GM19468 (cell line): Measurements from ENCODE around the gene PTPRT.

ENCODE experiments used
- ATAC-seq: cut with Tn5 transposase; IDR thresholded peaks from one replicate; pipeline ENCODE4 v1.9.1; 2021; ENCODE audit warnings: mild to moderate bottlenecking, moderate library complexity, moderate number of reproducible peaks; ENCODE audit not compliant: unreplicated experiment; ENCODE audit errors: extremely low read depth

PTPRT gene

GRCh38 chr20:42752620-42753019, 437.1 kb downstream of the PTPRT start:
- ATAC-seq: no peak

- no peak for ATAC-seq
Measured at GRCh38 chr20:42749556-42749955, 440.1 kb downstream of the PTPRT start.

GRCh38 chr20:42747765-42748411, 441.8 kb downstream of the PTPRT start:
- no peak for ATAC-seq

GRCh38 chr20:42744756-42745465, 444.8 kb downstream of the PTPRT start:
- ATAC-seq: no peak

- ATAC-seq: no peak
Measured at GRCh38 chr20:42742926-42743325, 446.8 kb downstream of the PTPRT start.

- no peak for ATAC-seq
Measured at GRCh38 chr20:42741906-42742305, 447.8 kb downstream of the PTPRT start.

- ATAC-seq: no peak
Measured at GRCh38 chr20:42740226-42740870, 449.4 kb downstream of the PTPRT start.

- ATAC-seq: no peak
Measured at GRCh38 chr20:42739683-42740082, 450.0 kb downstream of the PTPRT start.

- ATAC-seq: no peak
Measured at GRCh38 chr20:42735539-42735938, 454.2 kb downstream of the PTPRT start.

- ATAC-seq: no peak
Measured at GRCh38 chr20:42734660-42735368, 454.9 kb downstream of the PTPRT start.

GRCh38 chr20:42721923-42722322, 467.8 kb downstream of the PTPRT start:
- ATAC-seq: no peak

GRCh38 chr20:42714298-42715141, 475.2 kb downstream of the PTPRT start:
- ATAC-seq: no peak

GRCh38 chr20:42708266-42708665, 481.4 kb downstream of the PTPRT start:
- ATAC-seq: no peak

GRCh38 chr20:42706759-42707158, 482.9 kb downstream of the PTPRT start:
- no peak for ATAC-seq

GRCh38 chr20:42705550-42705949, 484.2 kb downstream of the PTPRT start:
- ATAC-seq: no peak

- no peak for ATAC-seq
Measured at GRCh38 chr20:42703744-42704143, 486.0 kb downstream of the PTPRT start.

GRCh38 chr20:42701948-42702347, 487.8 kb downstream of the PTPRT start:
- no peak for ATAC-seq

GRCh38 chr20:42700372-42700771, 489.3 kb downstream of the PTPRT start:
- ATAC-seq: no peak

- no peak for ATAC-seq
Measured at GRCh38 chr20:42697962-42698361, 491.7 kb downstream of the PTPRT start.

GRCh38 chr20:42690842-42691437, 498.8 kb downstream of the PTPRT start:
- no peak for ATAC-seq
